Common myeloid progenitor, CD34-positive (primary cell): ENCODE measurements around the gene TPPP.

ENCODE experiments used
- CTCF ChIA-PET: fragments of 350-600 bp; sonication (Branson Sonifier 250); formaldehyde crosslinking; loops from one replicate; lab custom pipeline; 2021; ENCODE audit warnings: antibody characterized with exemption; lab: Charles Lee
- POLR2A ChIA-PET: fragments of 350-600 bp; sonication (Branson Sonifier 250); formaldehyde crosslinking; loops from one replicate; lab custom pipeline; 2021; ENCODE audit warnings: antibody characterized with exemption; lab: Charles Lee
- DNase-seq, 3 donors: peaks; one replicate each; pipeline versions ENCODE4 v3.0.0 to v3.0.0-alpha.2; 2013
- H3K27ac ChIP-seq, 2 experiments: 1 replicate in 1 of 2; 2 replicates in 1 of 2; pipeline ENCODE4 v1.7.0; 2013; ENCODE audit warnings: inconsistent platforms in 2 of 2, low read length in 2 of 2, mild to moderate bottlenecking in 2 of 2, low read depth in 1 of 2, moderate library complexity in 1 of 2; ENCODE audit not compliant: severe bottlenecking in 2 of 2, insufficient read depth in 1 of 2, poor library complexity in 1 of 2
- H3K27me3 ChIP-seq, 5 experiments: replicated peaks in 2 of 5; 1 replicate in 3 of 5; 2 replicates in 2 of 5; pipeline versions ENCODE4 v1.6.1 to v1.7.0; 2013; ENCODE audit warnings: low read length in 4 of 5, mild to moderate bottlenecking in 2 of 5, moderate library complexity in 2 of 5, inconsistent platforms in 1 of 5; ENCODE audit not compliant: insufficient read depth in 5 of 5, control insufficient read depth in 4 of 5
- H3K36me3 ChIP-seq, 4 experiments: 1 replicate in 2 of 4; 2 replicates in 2 of 4; pipeline versions ENCODE4 v1.6.1 to v1.7.0; 2013; ENCODE audit warnings: low read length in 3 of 4, control low read depth in 1 of 4, mild to moderate bottlenecking in 1 of 4; ENCODE audit not compliant: control insufficient read depth in 4 of 4, insufficient read depth in 4 of 4
- H3K4me1 ChIP-seq, 4 experiments: 1 replicate in 3 of 4; 2 replicates in 1 of 4; pipeline versions ENCODE4 v1.6.1 to v1.7.1; 2013; ENCODE audit warnings: low read length in 3 of 4, mild to moderate bottlenecking in 3 of 4, control low read depth in 1 of 4, inconsistent platforms in 1 of 4, moderate library complexity in 1 of 4; ENCODE audit not compliant: control insufficient read depth in 4 of 4, insufficient read depth in 4 of 4; ENCODE audit errors: control extremely low read depth in 1 of 4
- H3K4me3 ChIP-seq, 7 experiments: 1 replicate in 4 of 7; 2 replicates in 3 of 7; pipeline versions ENCODE4 v1.5.1 to v1.7.0; 2013; ENCODE audit warnings: mild to moderate bottlenecking in 7 of 7, low read length in 6 of 7, moderate library complexity in 6 of 7, inconsistent platforms in 2 of 7, low read depth in 2 of 7, control low read depth in 1 of 7; ENCODE audit not compliant: insufficient read depth in 4 of 7, control insufficient read depth in 1 of 7; ENCODE audit errors: extremely low read depth in 1 of 7
- H3K9me3 ChIP-seq, 5 experiments: 1 replicate in 4 of 5; 2 replicates in 1 of 5; pipeline versions ENCODE4 v1.6.1 to v1.7.1; 2013; ENCODE audit warnings: low read length in 4 of 5, mild to moderate bottlenecking in 2 of 5, inconsistent platforms in 1 of 5, low read depth in 1 of 5, moderate library complexity in 1 of 5; ENCODE audit not compliant: control insufficient read depth in 4 of 5, insufficient read depth in 2 of 5; ENCODE audit errors: control extremely low read depth in 1 of 5
- WGBS: methylation state at CpG from one replicate; pipeline ENCODE4 v1.1.5; 2013; ENCODE audit not compliant: insufficient coverage; 5-methylcytosine and 5-hydroxymethylcytosine counted together

Gene TPPP

GRCh38 chr5:668283-668995, 24.7 kb downstream of the TPPP start:
- CTCF ChIA-PET: interaction anchor here (1.2 to 7.1 kb wide), 4 partner anchors 11 to 236 kb away, joined by 3 to 117 read pairs (median 40); partner anchors contain the start of genes BRD9 and TRIP13
- no peak overlapping the region for H3K4me3 ChIP-seq
- DNase-seq: no peak
- H3K27me3 ChIP-seq: peaks cover 0 to 21% (median 3%) of the 10 kb centered on the region in 5 experiments
- peaks cover 0 to 21% (median 18%) of the 10 kb centered on the region in 4 experiments for H3K4me1 ChIP-seq
- WGBS: 86% methylated on average over 37 of the region's 44 CpGs
- H3K27ac ChIP-seq: no peak overlapping the region
- H3K36me3 ChIP-seq: peaks cover 4 to 31% (median 16%) of the 10 kb centered on the region in 4 experiments
- POLR2A ChIA-PET: no interaction called here
- no peaks in the 10 kb centered on the region for H3K9me3 ChIP-seq

GRCh38 chr5:666816-667498, 26.2 kb downstream of the TPPP start:
- H3K4me1 ChIP-seq: peaks cover 0 to 7% (median 5%) of the 10 kb centered on the region in 4 experiments
- peaks cover 4 to 41% (median 21%) of the 10 kb centered on the region in 4 experiments for H3K36me3 ChIP-seq
- peaks cover 0 to 9% (median 0%) of the 10 kb centered on the region in 5 experiments for H3K27me3 ChIP-seq
- ChIA-PET CTCF (interaction anchor here (0.6 to 1.3 kb wide), 6 partner anchors 10 to 490 kb away, joined by 3 to 6 read pairs (median 3); no protein-coding TSS in a partner anchor), POLR2A (no interaction called here)
- no peak for DNase-seq
- H3K9me3 ChIP-seq: no peaks in the 10 kb centered on the region
- no peak overlapping the region for H3K4me3 ChIP-seq
- no peak overlapping the region for H3K27ac ChIP-seq
- 98% methylated on average over 10 of the region's 13 CpGs for WGBS

GRCh38 chr5:665956-666711, 27.0 kb downstream of the TPPP start:
- no peak for DNase-seq
- Histone ChIP-seq H3K27ac (no peak overlapping the region), H3K4me1 (no peaks in the 10 kb centered on the region), H3K4me3 (no peak overlapping the region), H3K27me3 (peaks cover 0 to 5% (median 0%) of the 10 kb centered on the region in 5 experiments), H3K36me3 (peaks cover 4 to 43% (median 25%) of the 10 kb centered on the region in 4 experiments), H3K9me3 (no peaks in the 10 kb centered on the region)
- WGBS: 93% methylated on average over 30 of the region's 40 CpGs
- POLR2A ChIA-PET: no interaction called here
- CTCF ChIA-PET: interaction anchor here (0.9 to 1.3 kb wide), 4 partner anchors 13 to 240 kb away, joined by 3 to 6 read pairs (median 4); no protein-coding TSS in a partner anchor

- Histone ChIP-seq H3K36me3 (peaks cover 4 to 49% (median 27%) of the 10 kb centered on the region in 4 experiments), H3K4me1 (no peaks in the 10 kb centered on the region), H3K27me3 (peaks cover 0 to 4% (median 0%) of the 10 kb centered on the region in 5 experiments), H3K9me3 (peaks cover 0 to 1% (median 0%) of the 10 kb centered on the region in 5 experiments), H3K4me3 (no peak overlapping the region), H3K27ac (no peak overlapping the region)
- CTCF ChIA-PET: interaction anchor here (1.3 kb wide), 1 partner anchor 45 kb away, joined by 3 read pairs; no protein-coding TSS in a partner anchor
- POLR2A ChIA-PET: no interaction called here
- no peak for DNase-seq
- 100% methylated on average over 1 of the region's 8 CpGs for WGBS
These were observed 27.6 kb downstream of the TPPP start for GRCh38 chr5:665541-665955.

DNA sequence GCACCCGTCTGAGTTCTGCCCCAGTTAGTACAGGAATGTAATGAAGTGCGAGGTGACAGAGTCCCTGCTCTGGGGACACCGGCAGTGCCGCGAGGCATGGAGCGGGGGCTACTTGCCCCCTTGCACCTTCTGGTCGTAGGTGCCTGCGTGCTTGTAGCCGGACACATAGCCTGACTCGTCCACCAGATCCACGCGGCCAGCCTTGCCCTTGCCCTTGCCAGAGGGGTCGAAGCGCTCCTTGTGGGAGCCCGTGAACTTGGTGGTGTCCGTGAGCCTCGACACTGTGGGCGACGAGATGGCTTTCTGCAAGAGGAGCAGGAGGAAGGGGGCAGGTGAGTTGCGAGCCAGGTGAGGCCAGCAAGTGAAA, 28.2 kb downstream of the TPPP start:
- POLR2A ChIA-PET: no interaction called here
- DNase-seq: no peak
- H3K36me3 ChIP-seq: peaks cover 4 to 53% (median 30%) of the 10 kb centered on the region in 4 experiments

GRCh38 chr5:664343-664993, 28.7 kb downstream of the TPPP start:
- CTCF ChIA-PET: interaction anchor here (0.6 to 1.2 kb wide), 2 partner anchors 132 to 236 kb away, joined by 3 read pairs; no protein-coding TSS in a partner anchor
- no peaks in the 10 kb centered on the region for H3K27me3 ChIP-seq
- peaks cover 7 to 58% (median 34%) of the 10 kb centered on the region in 4 experiments for H3K36me3 ChIP-seq
- H3K9me3 ChIP-seq: peaks cover 0 to 5% (median 0%) of the 10 kb centered on the region in 5 experiments
- DNase-seq: no peak
- 97% methylated on average over 23 of the region's 24 CpGs for WGBS
- POLR2A ChIA-PET: no interaction called here
- H3K27ac ChIP-seq: no peak overlapping the region
- H3K4me1 ChIP-seq: no peaks in the 10 kb centered on the region
- H3K4me3 ChIP-seq: no peak overlapping the region

More for the DNA sequence above, 28.2 kb downstream of the TPPP start:
- Histone ChIP-seq H3K4me1 (no peaks in the 10 kb centered on the region), H3K27ac (no peak overlapping the region), H3K9me3 (peaks cover 0 to 2% (median 0%) of the 10 kb centered on the region in 5 experiments), H3K27me3 (peaks cover 0 to 3% (median 0%) of the 10 kb centered on the region in 5 experiments), H3K4me3 (no peak overlapping the region)
- 98% methylated on average over 20 of the region's 20 CpGs for WGBS
- CTCF ChIA-PET: interaction anchor here (0.6 kb wide), 1 partner anchor 132 kb away, joined by 3 read pairs; no protein-coding TSS in a partner anchor
